ENCODE measurements around the gene ABHD12. TPM values are rescaled to one million over a fixed set of nuclear protein-coding genes. Genes with fewer than 3 reads are reported as not detected.

Gene ABHD12
- total RNA-seq, 1 donor from 2014 or later: 51.3 TPM

DNA sequence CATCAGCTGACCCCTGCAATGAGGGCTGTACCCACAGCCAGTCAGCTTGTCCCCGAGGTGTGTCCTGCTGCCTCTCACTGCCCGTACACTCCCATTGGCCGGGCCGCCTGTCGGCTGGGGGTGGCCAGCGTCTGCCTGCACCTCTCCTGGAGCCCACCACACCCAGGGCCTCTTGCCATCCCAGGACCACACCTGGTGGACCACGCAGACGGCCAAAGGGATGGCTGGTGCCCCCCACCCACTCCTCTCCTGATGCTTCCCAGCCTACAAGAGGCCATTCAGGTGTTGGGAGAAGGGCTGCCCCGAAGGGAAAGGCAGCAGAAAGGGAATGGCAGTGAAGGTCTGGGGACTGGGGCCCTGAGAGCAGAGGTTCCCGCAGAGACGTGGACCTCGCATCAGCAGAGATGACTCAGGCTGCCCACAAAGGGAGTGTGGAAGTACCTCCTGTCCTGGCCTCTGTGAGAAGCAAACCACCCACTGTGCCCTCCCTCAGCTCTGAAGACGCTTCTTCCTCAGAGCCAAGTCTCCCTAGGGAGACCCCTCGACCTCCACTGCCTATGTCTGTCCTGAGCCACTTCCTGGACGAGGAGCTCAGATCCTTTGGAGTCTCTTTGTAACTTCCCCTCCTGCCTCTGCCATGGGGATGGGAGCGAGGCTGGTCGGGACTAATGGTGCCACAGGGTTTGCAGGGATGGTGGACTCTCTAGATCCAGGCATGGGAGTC lies 81.8 kb downstream of the ABHD12 start:
- no peak for DNase-seq (ENCODE audit: low spot score, unreplicated experiment)
- TF ChIP-seq, protein P1, sequence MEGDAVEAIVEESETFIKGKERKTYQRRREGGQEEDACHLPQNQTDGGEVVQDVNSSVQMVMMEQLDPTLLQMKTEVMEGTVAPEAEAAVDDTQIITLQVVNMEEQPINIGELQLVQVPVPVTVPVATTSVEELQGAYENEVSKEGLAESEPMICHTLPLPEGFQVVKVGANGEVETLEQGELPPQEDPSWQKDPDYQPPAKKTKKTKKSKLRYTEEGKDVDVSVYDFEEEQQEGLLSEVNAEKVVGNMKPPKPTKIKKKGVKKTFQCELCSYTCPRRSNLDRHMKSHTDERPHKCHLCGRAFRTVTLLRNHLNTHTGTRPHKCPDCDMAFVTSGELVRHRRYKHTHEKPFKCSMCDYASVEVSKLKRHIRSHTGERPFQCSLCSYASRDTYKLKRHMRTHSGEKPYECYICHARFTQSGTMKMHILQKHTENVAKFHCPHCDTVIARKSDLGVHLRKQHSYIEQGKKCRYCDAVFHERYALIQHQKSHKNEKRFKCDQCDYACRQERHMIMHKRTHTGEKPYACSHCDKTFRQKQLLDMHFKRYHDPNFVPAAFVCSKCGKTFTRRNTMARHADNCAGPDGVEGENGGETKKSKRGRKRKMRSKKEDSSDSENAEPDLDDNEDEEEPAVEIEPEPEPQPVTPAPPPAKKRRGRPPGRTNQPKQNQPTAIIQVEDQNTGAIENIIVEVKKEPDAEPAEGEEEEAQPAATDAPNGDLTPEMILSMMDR (IDR thresholded peaks at IDR 0.05; ENCODE audit: unreplicated experiment): no peak
- Mint-ChIP-seq H3K36me3 (ENCODE audit: insufficient read depth) (peaks cover 3% of the 10 kb centered on the region), H3K4me1 (ENCODE audit: low read depth) (peaks cover 8% of the 10 kb centered on the region), H3K27me3 (no peaks in the 10 kb centered on the region), H3K9me3 (ENCODE audit: low read depth) (no peaks in the 10 kb centered on the region), H3K27ac (peak overlapping the region; percentile 17), H3K4me3 (ENCODE audit: low read depth) (no peak overlapping the region)

DNA sequence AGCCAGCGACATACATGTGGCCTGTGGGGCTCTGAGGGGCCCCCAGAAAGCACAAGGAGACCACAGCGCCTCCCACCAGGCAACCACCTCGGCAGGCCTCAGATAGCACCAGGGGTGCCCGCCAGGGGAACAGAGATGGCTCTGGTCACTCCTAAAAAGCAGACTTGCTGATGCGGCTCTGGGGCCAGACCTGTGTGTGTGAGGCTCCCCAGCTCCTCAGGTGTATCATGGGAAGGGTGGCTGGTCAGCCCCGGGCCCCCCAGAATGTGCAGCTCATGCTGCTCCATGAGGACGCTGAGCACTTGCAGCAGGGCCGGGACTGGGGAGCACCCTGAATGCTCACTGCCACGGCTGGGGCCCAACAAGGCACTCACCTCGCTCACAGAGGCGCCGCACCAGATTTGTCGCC lies 82.5 kb downstream of the ABHD12 start:
- Mint-ChIP-seq H3K27ac (peak overlapping the region; percentile 25), H3K4me1 (ENCODE audit: low read depth) (peaks cover 8% of the 10 kb centered on the region), H3K36me3 (ENCODE audit: insufficient read depth) (peaks cover 3% of the 10 kb centered on the region), H3K9me3 (ENCODE audit: low read depth) (no peaks in the 10 kb centered on the region), H3K27me3 (no peaks in the 10 kb centered on the region), H3K4me3 (ENCODE audit: low read depth) (no peak overlapping the region)
- DNase-seq (ENCODE audit: low spot score, unreplicated experiment): no peak
- TF ChIP-seq, protein P1 (IDR thresholded peaks at IDR 0.05; ENCODE audit: unreplicated experiment): no peak

DNA sequence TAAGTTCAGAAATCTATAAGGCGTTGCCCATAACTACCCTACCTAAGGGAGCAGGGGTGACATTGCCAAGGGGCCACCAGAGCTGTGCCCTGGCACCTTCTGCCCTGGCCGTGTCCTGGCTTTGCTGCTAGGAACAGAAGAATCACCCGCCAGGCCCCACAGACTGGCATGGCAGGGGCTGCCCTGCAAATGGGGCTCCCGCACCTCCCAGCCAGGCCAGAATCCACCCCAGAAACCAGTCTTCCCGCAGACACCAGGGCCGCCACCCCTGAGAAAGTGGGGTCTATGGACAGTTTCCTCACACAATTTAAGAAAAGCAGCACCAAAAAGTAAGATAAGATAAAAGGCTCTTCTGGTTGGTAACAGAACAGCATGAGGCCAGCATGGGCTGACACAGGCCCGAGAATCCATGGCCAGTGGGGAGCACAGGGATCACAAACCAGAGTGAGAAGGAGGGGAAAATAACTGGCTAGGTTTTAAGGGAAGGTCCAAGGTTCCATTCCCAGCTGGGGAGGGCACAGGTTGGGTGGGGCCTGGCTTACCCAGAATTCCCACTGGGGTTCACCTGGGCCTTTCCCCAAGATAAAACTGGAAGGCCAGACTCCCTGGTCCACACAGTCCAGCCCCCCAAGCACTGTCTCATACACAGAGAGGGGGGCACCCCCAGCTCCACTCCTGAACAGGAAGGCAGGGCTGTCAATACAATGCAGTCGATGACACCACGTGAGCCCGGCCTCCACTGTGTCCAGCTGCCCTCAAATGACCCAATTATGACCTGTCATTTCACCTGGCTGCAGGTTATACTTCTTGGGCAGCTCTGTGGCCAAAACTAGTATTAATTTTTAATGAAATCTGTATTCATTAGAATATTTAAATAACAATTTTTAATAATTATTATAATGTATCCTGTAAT lies 83.4 kb downstream of the ABHD12 start:
- no peak overlapping the region for H3K4me3 Mint-ChIP-seq (ENCODE audit: low read depth)
- TF ChIP-seq, protein P1 (IDR thresholded peaks at IDR 0.05; ENCODE audit: unreplicated experiment): no peak
- no peaks in the 10 kb centered on the region for H3K9me3 Mint-ChIP-seq (ENCODE audit: low read depth)
- peaks cover 8% of the 10 kb centered on the region for H3K4me1 Mint-ChIP-seq (ENCODE audit: low read depth)
- peaks cover 2% of the 10 kb centered on the region for H3K36me3 Mint-ChIP-seq (ENCODE audit: insufficient read depth)
- no peak for DNase-seq (ENCODE audit: low spot score, unreplicated experiment)
- H3K27ac Mint-ChIP-seq: peak overlapping the region; percentile 43
- no peaks in the 10 kb centered on the region for H3K27me3 Mint-ChIP-seq

DNA sequence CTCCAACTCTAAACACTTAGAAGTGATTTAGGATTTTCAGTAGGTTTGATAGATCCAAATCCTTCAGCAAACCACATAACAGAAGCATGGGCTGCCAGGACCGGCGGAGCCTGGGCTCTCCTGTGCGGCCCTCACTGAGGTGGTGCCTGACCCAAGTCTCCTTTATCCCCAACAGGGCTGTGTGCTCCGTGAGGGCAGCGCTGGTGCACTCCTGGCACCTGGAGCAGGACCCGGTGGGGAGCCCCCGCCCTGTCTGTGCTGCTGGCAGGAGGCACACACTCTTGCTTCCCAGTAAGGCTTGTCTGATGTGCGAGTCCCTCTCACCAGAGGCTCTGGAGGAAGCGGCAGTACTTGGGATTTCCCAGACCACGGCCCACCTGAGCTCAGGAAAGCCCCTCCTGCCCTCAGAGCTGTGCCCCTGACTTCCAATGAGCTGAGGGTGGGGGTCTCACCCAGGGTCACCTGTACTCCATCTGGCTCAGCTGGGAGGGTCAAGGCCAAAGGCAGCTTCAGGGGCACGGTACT lies 86.5 kb downstream of the ABHD12 start:
- Mint-ChIP-seq H3K4me3 (ENCODE audit: low read depth) (no peak overlapping the region), H3K27me3 (no peaks in the 10 kb centered on the region), H3K27ac (no peak overlapping the region), H3K4me1 (ENCODE audit: low read depth) (no peaks in the 10 kb centered on the region), H3K36me3 (ENCODE audit: insufficient read depth) (no peaks in the 10 kb centered on the region), H3K9me3 (ENCODE audit: low read depth) (no peaks in the 10 kb centered on the region)
- no peak for DNase-seq (ENCODE audit: low spot score, unreplicated experiment)
- TF ChIP-seq, protein P1 (IDR thresholded peaks at IDR 0.05; ENCODE audit: unreplicated experiment): no peak

DNA sequence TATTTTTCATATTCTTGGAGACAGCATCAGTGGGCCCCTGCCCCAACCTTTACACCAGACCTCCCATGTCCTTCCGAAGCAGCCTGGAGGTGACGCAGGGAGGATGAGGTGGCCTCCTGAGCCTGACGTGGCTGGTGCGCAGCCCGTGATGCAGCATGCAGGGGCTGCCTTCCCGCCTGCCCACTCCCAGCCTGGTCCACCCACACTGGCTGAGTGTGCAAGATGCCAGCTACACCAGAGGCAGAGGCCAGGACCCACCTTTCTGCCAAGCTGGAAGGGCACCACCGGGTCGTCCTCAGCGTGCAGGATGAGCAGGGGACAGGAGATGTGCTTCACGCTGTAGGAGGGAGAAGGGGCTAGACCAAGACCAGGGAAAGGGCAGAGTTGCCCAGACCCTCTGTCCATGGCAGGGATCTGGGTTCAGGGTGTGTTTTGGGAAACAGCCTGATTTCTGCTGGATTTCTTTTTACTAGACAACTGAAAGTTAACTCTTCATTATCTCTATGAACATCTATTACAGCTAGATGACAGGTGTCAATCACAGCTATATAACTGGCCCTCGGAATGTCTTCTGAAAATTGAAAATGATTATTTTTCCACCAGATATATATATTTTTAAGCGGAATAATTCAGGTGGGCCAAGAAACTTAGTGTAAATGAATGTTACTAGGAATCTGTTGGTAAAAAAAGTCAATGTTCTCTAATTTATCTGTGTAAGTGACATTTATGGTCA lies 87.2 kb downstream of the ABHD12 start:
- Mint-ChIP-seq H3K4me3 (ENCODE audit: low read depth) (no peak overlapping the region), H3K4me1 (ENCODE audit: low read depth) (no peaks in the 10 kb centered on the region), H3K27ac (peak overlapping the region; percentile 56), H3K36me3 (ENCODE audit: insufficient read depth) (peaks cover 2% of the 10 kb centered on the region), H3K27me3 (no peaks in the 10 kb centered on the region), H3K9me3 (ENCODE audit: low read depth) (no peaks in the 10 kb centered on the region)
- no peak for DNase-seq (ENCODE audit: low spot score, unreplicated experiment)
- TF ChIP-seq, protein P1 (IDR thresholded peaks at IDR 0.05; ENCODE audit: unreplicated experiment): no peak
